WTC11 (cell line): ENCODE data around the gene TNPO3.

Experiments used
- CTCF ChIP-seq: fragments of 200-600 bp; IDR thresholded peaks from 2 replicates; pipeline ENCODE4 v1.8.0; 2022; ENCODE audit warnings: antibody characterized with exemption
- FOXJ3 ChIP-seq: sonication (generic); formaldehyde crosslinking; IDR thresholded peaks from 2 replicates; pipeline ENCODE4 v1.9.0; 2021; ENCODE audit warnings: missing genetic modification reagents, mild to moderate bottlenecking, borderline replicate concordance

GRCh38 chr7:128955981-128956380, 98.9 kb downstream of the TNPO3 start:
- TF ChIP-seq FOXJ3 (CRISPR knock-in tag) (no peak), CTCF (no peak)
